Stimulated activated CD4-positive, alpha-beta T cell treated with anti-CD3 and anti-CD28 coated beads, Interleukin-2, amount 100 ng/mL, for 4 hours (primary cell): ENCODE data around the gene PDCD2L.
"Not testable (repeated sequence)": the region's sequence is repeated elsewhere in the genome, so short reads cannot be mapped to it uniquely, and the experiment has no call there.

Source experiments
- DNase-seq: peaks from one replicate; pipeline ENCODE4 v3.0.0-alpha.2; 2020; ENCODE audit warnings: low read depth

Gene PDCD2L

DNA sequence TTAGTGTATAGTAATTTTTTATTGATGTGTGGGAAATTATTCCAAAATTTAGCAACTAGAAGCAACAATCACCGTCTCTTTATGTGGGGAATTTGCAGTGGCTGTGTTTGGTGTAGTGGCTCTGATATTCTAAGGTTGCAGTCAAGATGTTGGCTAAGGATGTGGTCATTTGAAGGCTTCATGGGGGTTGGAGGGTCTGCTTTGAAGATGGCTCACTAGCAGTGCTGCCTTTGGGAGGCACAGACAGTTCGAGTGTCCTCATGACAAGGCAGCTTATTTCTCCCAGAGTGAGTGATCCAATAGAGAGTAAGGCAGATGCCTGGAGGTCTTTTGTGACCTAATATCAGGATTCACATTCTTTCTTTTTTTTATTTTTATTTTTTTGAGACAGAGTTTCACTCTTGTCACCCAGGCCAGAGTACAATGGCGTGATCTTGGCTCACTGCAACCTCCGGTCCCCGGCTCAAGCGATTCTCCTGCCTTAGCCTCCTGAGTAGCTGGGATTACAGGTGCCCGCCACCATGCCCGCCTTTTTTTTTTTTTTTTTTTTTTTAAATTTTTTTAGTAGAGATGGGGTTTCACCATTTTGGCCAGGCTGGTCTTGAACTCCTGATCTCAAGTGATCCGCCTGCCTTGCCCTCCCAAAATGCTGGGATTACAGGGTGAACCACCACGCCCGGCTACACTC lies 30.5 kb upstream of the PDCD2L start:
- no peak for DNase-seq

DNA sequence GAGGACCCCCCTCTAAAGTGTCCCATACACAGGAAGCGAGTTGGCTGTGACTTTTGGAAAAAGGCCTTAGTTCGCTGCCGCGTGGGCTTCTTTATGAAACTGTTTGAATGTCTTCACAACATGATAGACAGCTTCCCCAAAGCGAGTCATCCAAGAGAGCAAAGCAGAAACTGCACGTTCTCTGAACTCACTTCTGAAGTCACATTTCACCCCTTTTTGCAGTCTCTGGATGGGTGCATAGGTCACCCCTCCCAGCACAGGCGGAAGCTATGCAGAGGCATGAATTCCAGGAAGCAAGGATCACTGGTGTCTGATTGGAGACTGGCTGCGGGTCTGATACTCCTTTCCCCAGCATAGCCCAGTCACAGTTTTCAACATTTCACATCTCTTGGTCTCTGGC lies 28.6 kb upstream of the PDCD2L start:
- DNase-seq, result no peak

DNA sequence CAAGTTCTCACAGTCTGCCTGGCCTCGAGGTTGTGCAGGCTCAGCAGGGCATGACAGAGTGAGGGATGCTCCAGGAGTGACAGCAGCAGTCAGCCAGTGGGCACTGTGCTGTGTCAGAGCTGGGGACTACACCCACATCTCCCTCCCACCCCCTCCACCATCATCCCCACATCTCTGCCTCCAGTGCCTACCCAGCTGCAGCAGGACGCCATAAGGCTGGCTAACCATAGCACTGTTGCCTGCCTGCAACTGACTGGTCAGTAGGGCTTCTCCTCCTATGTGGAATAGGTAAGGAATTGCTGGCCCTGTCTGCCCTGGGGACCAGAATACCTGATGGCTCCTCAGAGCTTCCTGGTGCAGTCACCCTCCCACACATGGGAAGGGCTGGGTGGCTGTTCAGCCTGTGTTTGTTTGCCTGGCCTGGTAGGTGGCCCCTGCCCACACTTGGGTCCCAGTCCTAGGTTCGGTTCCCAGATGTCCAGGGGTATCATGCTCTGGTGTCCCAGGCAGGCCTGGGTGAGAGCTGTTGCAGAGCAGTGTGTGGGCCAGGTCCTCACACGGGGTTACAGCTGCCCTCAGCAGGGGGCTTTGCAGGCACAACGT lies 23.5 kb upstream of the PDCD2L start:
- DNase-seq, result no peak

DNA sequence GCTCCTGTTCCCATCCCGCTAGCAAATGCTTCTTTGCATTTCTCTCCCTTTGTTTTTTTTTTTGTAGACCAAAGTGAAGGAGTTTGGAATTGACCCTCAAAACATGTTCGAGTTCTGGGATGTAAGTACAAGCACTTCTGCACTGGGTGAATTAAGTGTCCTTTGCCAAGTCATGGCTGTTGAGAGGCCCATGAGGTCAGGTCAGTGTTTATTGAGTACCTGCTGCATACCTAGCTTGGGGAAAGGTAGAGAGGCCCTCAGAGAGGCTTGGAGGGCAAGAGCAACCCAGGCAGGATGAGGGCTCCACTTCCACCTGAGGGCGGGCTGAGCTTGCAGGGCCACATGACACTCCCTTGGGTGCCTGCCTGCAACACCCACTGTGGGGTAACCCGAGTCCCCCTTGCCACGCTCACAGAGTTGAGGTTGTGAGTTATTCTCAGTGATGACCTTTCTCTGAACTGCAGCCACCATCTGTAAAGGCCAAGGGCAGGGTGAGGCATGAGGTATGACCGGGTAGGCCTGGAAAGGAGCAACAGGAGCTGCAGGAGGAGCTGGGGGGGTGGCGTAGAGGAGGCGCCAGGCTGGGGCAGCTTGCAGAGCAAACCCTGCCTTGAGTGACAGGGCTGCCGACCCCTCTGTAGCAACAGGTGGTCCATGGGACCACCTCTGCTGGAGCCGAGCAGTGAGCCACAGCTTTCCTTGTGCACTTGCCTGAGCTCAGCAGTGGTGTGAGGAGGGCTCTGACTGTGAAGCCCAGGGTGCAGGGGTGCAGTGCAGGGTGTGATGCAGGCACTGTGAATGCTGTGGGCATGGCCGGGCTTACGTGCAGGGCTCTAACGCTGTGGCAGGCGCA lies 22.6 kb upstream of the PDCD2L start:
- DNase-seq, result no peak

GRCh38 chr19:34382471-34382870 lies 21.7 kb upstream of the PDCD2L start:
- DNase-seq, result no peak

GRCh38 chr19:34383599-34383998 lies 20.6 kb upstream of the PDCD2L start:
- DNase-seq, result no peak

DNA sequence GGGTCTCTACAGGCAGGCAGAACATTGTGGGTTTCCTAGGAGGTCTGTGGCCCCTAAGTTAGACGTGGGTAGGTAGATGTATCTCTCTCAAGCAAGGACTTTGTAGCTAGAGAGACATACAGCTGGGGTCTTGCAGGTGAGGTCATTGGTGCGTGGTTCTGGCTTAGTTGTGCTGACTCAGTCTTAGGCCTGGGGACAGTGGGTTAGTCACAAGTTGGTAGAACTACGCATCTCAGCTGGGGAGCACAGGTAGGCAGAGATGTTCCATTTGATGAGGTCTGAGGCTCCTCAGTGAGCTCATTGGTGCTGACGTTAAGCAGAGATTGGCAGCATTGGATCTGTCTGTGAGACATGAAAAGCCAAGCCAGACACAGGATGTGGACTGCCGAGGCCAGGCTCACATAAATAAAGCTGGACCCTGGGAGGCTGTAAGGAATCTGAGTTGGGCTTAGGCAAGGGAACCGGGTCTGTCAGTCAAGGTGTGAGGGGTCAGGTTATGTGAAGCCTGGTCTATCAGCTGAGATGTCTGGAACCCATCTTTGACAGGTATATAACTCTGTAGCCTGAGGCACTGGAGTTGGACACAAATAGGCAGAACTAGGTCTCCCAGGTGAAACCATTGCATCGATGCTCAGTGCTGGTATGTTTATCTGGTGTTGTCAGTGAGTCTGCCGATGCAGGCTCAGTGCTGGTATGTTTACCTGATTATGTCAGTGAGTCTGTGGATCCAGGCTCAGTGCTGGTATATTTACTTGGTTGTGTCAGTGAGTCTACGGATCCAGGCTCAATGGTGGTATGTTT lies 17.4 kb upstream of the PDCD2L start:
- DNase-seq, result no peak

GRCh38 chr19:34387446-34387810 lies 16.8 kb upstream of the PDCD2L start:
- DNase-seq, result no peak

- DNase-seq, result not testable (repeated sequence)
Measured at GRCh38 chr19:34388745-34389144, 15.5 kb upstream of the PDCD2L start.

DNA sequence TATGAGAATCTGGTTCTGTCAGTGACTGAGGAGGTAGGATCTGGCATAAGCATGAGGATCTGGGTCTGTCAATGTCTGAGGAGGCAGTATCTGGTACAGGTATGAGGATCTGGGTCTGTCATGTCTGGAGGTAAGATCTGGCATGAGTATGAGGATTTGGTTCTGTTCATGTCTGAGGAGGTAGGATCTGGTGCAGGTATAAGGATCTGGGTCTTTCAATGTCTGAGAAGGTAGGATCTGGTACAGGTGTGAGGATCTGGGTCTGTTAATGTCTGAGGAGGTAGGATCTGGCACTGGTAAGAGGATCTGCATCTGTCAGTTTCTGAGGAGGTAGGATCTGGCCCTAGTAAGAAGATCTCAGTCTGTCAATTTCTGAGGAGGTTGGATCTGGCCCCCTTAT lies 12.4 kb upstream of the PDCD2L start:
- no peak for DNase-seq

DNA sequence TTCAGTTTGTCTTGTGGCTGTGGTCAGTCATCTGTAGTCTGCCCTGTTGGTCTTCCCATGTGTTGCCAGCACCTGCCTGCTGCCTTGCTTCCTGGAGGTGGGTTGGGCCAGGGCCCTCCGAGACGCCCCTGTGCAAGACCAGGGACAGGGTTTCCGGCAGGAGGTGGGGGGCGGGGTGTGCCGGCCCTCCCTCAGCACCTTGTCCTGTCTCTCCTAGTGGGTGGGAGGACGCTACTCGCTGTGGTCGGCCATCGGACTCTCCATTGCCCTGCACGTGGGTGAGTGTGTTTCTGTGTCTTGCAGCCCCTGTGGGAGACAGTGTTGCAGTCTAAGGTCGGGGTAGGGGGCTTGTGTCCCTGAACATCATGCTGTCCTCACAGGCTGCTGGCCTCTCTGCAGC lies 11.2 kb upstream of the PDCD2L start:
- no peak for DNase-seq

GRCh38 chr19:34393629-34394028 lies 10.6 kb upstream of the PDCD2L start:
- DNase-seq, result no peak

DNA sequence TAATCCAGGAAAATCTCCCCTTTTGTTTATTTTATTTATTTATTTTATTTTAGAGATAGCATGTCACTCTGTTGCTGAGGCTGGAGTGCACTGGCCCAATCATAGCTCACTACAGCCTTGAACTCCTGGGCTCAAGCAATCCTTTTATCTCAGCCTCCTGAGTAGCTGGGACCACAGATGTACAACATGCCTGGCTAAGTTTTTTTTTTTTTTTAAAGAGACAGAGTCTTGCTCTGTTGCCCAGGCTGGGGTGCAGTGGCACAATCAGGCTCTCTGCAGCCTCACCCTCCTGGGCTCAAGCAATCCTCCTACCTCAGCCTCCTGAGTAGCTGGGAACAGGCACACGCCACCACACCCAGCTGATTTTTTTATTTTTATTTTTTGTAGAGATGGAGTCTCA lies 6.3 kb upstream of the PDCD2L start:
- DNase-seq, result no peak

GRCh38 chr19:34399886-34400285 lies 4.3 kb upstream of the PDCD2L start:
- DNase-seq, result no peak

DNA sequence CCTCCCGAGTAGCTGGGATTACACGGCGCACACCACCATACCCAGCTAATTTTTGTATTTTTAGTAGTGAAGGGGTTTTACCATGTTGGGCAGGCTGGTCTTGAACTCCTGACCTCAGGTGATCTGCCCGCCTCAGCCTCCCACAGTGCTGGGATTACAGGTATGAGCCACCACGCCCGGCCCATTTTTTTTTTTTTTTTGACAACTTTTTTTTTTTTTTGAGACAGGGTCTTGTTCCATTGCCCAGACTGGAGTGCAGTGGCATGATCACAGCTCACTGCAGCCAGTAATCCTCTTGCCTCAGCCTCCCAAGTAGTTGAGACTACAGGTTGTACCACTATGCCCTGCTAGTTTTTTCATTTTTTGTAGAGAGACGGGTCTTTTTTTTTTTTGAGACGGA lies 3.4 kb upstream of the PDCD2L start:
- DNase-seq, result not testable (repeated sequence)

DNA sequence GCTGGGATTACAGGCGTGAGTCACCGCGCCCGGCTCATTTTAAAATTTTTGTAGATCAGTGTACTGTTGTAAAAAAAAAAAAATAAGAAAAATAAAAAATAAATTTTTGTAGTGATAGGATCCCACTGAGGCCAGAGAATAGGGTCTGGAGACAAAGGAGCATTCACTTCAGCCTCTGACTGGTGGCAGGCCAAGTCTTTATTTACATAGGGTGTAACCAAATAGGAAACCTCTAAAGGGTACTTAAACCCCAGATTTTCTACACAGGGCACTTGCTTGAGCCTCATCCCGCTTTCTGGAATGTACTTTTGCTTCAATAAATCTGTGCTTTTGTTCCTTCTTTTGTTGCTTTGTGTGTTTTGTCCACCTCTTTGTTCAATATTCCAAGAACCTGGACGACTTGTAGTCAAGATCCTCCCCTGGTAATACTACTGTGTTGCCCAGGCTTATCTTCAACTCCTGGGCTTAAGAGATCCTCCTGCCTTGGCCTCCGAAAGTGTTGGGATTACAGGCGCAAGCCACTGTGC lies 2.1 kb upstream of the PDCD2L start:
- no peak for DNase-seq

- DNase-seq, result no peak
Measured at GRCh38 chr19:34403784-34404108, 453 bp upstream of the PDCD2L start.

DNA sequence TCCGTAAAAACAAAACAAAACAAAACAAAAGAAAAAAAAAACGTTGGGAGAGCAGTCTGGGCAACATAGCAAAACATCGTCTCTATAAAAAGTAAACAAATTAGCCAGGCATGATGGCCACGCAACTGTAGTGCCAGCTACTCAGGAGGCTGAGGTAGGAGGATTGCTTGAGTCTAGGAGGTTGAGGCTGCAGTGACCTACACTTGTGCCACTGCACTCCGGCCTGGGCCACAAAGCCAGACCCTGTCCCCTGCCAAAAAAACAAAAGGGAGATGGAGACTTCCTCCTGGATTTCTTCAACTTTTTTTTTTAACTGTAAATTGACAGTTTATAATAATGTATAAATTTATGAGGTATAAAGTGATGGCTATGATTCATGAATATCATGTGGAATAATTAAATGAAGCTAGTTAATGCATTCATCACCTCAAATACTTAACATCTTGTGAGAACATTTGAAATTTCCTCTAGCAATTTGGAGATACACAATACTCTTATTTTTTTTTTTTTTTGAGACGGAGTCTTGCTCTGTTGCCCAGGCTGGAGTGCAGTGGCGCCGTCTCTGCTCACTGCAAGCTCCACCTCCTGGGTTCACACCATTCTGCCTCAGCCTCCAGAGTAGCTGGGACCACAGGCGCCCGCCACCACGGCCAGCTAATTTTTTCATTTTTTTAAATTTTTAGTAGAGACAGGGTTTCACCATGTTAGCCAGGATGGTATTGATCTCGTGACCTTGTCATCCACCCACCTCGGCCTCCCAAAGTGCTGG lies 1.9 kb downstream of the PDCD2L start:
- DNase-seq, result no peak

GRCh38 chr19:34408411-34408810 lies 4.2 kb downstream of the PDCD2L start:
- no peak for DNase-seq

DNA sequence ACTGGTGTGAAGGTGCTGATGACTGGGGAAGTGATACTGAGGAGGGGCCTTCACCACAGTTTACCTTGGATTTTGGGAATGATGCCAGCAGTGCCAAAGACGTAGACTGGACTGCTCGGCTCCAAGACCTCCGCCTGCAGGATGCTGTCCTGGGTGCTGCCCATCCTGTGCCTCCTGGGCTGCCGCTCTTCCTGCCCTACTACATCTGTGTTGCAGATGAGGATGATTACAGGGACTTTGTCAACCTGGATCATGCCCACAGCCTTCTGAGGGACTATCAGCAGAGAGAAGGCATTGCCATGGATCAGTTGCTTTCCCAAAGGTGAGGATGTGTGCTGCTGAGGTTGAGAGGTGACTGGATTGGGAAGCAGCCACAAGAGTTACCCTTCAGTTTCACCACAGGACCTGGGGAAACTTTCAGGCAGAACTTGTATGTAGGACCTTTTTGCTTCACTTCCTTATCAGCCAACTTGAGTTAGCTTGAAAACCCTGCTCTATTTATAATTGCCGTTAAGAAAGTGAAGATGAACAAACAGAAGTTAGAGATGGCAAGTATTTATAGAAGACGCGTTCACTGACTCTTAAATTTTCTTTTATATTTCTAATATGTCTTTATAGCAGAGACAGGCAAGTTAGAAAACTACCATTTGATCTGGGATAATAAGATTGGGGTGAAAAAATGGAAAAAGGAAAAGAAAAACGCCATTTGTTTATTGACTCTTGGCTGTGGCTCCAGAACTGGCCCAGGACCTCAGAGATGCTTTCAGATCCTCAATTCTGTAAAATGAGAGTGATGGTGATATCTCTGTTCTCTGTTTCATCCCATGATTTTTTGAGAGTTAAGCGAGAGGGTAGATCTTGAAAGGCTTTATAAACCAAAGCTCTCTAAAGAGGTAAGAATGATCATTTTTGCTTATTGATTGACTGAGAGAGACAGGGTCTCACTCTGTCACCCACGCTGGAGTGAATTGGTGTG lies 5.3 kb downstream of the PDCD2L start:
- DNase-seq, result no peak
